Astrocyte of the hippocampus (primary cell): ENCODE data around the gene TCIRG1.

Source experiments
- DNase-seq: peaks from one replicate; pipeline ENCODE4 v3.0.0; 2011; ENCODE audit warnings: low read depth, low spot score

The TCIRG1 gene

DNA sequence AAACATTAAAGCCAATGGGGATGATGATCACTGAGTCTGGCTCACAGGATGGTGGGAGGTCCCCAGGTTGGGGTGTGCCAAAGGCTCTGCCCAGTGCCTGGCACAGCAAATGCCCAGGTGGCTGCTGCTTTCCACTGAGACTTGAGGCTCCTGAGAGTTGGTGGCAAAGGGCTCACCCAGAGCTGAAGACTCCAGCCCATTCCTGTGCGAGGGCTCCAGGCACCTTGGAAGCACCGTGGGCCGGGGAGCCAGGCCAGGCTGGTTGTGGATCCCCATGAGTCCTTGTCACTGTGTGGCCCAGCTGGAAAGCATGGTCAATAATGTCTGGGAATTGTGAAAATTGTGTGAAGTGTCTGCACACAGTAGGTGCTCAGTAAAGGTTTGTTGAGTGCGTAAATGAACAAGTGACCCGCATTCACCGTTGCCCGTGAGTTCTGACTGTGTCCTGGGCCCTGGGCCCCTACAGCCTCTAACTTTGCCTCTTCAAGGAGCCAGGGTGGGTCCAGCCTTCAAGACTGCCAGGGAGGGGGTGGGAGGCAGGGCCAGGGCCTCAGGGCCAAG lies 32.1 kb upstream of the TCIRG1 start:
- no peak for DNase-seq

DNA sequence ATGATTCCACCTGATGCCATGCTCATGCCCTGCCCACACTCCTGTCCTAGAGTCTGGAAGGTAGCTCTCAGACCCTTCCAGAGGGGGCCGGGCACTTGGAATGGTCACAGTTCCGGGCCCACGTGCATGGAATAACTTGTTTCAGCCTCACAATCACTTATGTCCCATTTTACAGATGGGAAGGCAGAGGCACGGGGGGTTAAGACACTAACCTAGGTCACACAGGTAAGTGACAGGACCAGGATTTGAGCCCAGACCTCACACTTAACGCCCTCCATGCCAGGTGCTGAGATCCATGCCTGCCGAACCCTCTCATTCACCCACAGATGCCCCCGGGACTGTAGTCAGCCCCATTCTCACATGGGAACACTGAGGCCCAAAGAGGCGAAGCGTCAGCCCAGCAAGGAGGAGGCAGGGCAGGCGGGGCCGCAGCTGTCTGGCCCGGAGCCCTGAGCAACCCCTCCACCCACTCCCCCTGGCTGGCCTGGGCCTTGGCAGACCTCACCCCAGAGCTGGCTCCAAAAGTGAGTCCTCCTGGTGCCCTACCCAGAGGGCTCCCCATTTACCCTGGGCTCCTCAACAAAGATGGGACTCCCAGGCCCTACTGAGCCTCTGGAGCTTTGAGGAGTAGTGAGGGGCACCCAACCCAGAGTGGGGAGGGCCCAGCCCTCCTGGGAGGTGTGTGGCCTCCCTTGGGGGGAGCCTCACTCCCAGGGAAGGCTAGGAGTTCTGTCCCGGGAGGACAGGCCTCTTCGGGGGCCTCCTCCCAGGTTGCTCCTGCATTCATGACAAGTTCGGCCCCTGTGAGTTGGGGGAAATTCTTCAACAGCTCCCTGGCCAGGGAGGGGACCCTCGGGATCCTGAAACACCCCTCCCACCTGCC lies 31.1 kb upstream of the TCIRG1 start:
- DNase-seq, result no peak

DNA sequence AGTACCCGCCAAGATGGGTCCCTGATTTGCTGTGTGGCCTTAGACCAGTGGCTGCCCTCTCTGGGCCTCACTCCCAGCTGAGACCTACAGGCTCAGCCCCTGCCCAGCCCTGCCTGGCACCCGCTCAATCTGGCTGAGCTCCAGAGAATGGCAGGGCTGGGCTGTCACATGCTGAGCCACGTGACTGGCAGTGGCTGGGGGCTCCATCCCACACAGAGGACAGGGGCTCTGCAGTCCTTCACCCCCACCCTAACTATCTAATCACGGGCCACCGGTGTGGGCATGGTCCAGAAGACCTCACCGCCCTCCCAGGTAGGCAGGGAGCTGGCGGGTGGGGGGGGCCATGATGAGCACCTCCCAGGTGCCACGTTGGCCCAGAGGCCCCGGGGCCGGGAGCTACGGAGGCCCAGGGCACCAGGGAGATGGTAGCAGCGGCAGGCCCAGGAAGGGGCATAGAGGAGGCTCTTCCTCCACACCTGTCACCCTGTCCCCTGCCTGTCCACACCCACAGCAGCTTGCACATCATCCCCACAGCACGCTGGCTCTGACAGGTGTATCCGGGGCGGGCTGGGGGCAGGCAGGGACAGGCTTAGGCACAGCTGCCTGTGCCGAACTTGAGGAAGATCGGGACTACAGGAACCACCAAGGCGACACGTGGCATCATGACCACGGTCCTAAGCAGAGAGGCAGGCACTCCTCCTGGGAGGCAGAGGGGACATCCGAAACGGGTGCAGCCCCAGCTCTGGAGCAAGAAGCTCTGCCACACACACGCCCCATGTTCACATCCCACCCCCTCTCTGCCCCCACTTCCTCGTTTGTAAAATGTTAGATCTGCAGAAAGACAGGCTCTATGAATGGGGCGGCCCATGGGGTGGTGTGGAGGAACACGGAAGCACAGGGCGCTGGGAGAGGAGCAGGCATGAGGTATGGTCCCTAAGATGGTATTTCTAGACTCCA lies 30.2 kb upstream of the TCIRG1 start:
- no peak for DNase-seq

- DNase-seq, result peak; percentile 64
Measured at GRCh38 chr11:68009391-68010089, 29.3 kb upstream of the TCIRG1 start.

DNA sequence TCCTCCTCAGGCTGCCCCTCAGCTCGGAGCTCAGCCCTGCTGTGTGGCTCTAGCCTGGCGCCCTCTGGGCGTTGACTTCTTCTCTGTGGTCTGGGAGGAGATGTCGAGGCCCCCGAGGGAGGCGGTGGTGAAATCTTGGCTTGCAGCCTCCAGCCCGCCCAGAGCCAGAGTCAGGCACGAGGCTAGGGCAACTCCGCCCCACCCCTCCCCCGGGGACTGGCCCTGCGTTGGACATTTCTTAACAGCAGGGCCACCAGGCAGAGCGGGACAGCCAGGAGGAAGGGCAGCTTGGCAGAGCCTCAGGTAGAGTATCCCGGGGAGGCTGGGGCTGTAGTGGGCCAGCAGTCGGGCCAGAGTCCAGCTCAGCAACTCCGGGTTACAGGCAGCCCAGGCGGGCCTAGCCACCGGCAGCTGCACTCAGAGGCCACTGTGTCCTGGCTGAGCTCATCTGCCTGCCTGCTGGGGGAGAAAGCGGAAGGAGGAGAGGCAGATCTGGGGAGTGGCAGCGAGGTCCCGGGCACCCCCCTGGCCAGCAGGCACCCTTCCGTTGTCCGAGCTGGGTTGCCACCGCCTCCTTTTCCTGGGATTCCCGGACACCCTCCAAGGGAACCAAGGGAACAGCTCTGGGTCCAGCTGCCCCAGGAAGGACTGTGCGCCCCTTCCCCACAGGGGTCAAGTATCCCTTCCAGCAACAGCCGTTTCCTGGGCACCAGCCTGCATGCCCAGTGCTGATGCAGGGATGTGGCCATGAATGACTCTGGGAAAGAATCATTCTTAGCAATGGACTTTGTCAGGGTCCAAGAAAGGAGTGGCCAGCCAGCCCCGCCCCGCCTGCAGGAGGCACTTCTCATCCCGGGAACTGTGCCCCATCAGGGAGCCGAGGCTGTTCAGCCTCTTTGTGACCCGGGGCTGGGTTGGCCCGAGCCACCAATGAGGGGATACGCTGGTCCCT lies 28.5 kb upstream of the TCIRG1 start, which contains the start of gene ALDH3B1:
Gene ALDH3B1, plus strand, starts transcription at position 238 of the 952 bp plus-strand sequence. CDS start 4,971 bp downstream, outside the sequence.
- peak; percentile 92 for DNase-seq

DNA sequence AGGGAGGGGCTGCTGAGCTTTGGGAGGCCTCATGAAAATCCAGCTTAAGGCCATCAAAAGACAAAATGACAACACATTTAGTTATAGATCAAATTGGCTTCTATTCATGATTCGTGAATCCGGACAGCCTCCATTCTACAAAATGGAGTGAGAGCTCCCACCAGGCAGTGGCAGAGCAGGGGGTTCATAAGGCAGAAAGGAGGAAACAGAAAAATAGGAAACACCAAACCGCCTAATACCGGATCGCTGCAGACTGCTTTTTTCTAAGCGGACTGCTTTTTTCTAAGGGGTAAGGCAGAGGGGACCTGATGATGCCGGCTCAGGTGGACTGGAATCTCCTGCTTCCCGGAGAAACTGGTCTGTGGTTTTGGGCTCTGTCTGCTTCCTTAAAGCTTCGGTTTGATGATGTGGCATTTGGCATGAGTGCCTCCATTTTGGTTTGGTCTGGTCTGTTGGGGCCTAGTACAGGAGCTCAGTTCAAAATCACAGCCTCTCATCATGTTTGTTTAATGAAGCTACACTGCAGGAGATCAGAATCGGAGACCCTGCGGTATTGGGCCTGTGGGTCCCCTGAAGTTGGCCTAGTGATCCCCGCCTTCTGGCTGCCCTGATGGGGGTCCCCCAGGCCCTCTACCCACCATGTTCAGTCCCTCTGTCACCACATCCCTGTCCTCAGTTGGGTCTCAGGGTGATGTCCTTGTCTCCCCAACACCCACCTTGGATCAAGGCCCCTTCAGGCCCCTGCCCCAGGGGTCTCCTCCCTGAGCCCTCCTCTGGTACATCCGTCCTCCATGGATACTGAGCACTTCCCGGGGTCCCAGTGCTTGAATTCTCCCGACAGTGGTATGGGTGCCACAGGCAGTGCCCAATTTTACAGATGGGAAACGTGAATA lies 27.5 kb upstream of the TCIRG1 start:
- no peak for DNase-seq

DNA sequence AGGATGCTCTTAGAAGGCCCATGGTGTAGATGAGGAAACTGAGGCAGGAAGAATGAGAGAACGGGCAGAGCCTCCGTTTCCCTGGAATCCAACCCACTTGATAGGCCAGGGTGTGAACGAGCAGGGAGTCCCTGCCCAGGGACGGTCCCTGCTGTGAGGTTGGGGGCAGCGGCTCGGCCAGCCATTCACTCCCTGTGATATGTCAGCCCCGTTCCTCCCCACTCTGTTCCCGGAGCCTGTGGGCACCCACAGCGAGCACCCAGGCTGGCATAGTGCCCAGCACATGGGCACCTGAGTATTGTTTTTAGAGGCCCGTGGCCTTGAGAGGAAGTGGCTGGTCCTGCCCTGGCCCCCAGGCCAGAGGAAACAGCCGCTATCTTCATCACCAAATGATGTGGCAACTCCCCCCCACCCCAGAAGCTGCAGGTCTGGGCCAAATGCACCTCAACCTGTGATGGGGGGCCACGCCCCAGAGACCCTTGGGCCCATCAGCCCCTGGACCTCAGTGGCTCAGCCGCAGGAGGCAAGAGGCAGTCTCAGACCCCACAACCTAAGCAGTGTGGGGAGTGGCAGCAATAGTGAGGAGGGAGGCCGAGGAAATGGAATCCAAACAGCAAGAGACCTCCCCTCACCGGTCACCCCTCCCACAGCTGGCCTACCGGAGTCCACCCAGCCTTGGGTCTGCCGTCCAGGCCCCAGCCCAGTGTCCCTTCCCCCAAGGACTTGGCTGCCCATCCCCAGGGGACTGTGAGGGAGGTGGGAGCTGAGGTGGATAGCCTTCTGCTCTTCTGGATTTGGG lies 26.6 kb upstream of the TCIRG1 start:
- DNase-seq, result no peak

DNA sequence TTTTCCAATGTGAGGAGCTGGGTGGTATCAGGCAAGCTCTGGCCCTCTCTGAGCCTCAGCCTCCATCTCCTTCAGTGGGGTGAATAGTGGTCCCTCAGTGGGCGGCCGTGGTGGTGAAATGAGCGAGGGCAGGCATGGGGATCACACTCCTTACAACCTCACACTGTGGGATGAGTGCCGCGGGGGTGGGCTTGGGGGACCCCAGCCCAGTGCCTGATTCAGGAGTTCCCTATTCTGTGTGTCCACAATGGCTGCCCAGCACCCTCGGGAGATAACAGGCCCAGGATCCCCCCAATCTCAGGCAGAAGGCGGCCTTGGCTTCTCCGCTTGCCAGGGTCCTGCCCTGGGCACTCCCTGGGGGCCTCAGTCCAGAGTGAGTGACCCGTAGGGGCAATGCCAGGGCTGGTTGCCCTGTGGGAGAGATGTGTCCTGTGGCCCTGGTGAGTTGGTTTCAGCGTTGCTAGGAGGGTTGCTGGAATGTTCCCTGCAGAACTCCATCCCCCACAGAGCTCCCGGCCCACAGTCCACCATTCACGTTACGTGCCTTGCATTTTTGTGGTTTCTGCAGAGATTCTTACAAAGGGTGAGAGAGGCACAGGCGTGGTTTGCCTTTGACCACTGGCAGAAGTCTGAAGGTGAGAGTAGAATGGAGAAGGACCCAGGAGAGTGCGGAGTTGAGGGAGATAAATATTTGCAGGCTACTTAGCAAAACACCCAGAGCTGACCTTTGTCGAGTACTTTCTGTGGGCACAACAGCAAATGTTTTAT lies 25.8 kb upstream of the TCIRG1 start:
- DNase-seq, result peak; percentile 99

DNA sequence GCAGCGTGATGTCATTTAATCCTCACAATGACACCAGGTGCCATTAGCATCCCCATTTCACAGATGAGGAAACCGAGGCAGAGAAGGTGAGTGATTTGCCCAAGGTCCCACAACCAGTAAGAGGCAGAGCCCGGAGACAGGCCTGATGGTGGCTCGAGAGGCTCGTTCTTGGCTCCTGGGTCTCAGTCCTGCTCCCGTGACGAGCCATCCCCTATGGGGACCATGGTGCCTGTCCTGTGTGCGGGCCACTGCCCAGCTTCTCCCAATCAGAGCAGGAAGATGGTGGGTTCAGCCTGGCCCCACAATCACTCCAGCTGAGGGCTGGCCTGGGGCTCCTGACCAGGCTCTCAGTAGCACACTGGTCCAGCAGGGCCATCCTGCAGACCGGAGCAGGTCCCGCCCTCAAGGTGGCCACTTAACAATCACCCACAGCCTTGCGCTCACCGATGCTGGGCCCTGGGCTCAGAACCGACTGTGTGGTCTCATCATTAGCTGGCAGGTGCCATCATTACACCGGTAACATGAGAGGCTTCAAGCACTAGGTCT lies 25.1 kb upstream of the TCIRG1 start:
- DNase-seq, result no peak

DNA sequence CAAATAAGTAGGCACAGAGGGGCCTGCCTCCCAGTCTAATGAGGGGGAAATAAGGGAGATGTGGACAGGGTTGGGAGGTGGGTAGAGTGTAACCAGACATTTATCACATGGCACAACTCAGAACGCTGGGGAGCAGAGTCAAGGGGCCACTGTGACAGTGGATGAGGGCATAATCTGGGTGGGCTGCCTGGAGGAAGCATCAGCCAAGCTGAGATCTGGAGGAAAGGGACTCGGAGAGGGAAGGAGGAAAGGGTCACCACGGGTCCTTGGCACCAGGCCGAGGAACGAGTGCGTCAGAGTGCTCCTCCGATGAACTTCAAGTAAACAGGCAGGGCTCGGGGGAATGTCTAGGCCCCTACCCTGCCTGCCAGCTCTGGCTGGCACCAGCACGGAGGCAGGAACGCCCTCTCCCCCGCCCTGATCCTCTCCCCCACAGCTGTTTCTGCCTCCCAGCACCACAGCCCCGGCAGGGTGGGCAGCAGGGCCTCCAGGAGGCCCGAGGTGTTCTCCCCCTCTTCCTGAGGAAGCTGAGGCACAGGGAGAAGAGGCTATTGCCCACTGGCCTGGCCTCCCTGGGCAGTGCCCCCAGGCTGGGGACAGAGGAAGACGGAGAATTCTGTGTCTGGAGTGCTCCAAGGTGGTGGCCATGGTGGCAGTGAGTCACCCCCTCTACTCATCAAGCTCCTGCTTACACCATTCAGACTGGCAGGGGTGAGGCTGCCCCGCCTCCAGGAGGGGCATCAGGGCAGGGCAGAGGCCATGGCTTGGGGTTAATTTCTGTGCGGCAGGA lies 24.5 kb upstream of the TCIRG1 start:
- DNase-seq, result peak; percentile 89

- no peak for DNase-seq
Measured at GRCh38 chr11:68014947-68015447, 23.8 kb upstream of the TCIRG1 start.

DNA sequence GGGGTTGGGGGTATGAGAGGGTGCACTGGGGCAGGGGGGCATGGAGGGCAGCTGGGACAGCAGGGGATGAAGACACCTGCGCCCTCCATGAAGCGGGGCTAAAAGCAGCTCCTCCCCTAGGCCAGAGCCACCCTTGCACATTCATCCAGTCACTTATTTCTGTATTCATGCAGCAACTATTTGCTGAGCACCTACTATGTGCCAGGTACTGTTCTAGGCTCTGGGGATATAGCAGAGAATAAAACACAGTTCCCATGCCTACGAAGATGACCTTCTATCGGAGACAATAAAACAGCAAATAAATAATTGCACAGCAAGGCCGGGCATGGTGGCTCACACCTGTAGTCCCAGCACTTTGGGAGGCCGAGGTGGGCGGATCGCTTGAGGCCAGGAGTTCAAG lies 23.4 kb upstream of the TCIRG1 start:
- no peak for DNase-seq

DNA sequence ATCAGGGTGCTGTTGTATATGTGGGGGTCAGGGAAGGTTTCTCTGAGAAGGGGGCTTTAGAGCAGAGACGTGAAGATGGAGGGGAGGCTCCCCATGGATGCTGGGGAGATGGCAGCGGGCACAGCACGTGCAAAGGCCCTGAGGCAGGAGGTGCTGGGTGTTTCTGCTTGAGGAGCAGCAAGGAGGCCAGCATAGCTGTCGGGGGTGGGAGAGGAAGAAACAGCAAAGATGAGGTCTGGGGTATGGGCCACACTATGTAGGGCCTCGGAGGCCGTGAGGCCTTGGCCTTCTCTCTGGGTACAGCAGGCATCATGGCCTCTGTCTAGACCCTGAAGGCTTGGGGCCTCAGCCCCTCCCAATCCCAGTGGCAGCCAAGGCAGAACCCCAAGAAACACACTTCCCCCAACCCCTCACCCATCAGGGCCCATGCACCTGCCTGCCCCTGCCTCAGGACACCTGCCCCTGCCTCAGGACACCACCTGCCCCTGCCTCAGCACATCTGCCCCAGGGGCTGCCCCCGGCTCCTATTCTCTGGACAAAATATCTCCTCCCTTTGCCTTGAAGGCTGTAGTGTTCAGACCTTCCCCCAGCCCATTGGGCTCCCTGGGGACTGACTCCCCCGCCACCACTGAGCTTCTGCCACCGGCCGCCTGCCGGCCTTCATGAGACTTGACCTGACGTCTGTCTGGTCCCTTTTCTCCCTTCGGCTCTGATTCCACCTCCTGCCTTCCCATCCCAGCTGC lies 22.5 kb upstream of the TCIRG1 start:
- DNase-seq, result no peak

DNA sequence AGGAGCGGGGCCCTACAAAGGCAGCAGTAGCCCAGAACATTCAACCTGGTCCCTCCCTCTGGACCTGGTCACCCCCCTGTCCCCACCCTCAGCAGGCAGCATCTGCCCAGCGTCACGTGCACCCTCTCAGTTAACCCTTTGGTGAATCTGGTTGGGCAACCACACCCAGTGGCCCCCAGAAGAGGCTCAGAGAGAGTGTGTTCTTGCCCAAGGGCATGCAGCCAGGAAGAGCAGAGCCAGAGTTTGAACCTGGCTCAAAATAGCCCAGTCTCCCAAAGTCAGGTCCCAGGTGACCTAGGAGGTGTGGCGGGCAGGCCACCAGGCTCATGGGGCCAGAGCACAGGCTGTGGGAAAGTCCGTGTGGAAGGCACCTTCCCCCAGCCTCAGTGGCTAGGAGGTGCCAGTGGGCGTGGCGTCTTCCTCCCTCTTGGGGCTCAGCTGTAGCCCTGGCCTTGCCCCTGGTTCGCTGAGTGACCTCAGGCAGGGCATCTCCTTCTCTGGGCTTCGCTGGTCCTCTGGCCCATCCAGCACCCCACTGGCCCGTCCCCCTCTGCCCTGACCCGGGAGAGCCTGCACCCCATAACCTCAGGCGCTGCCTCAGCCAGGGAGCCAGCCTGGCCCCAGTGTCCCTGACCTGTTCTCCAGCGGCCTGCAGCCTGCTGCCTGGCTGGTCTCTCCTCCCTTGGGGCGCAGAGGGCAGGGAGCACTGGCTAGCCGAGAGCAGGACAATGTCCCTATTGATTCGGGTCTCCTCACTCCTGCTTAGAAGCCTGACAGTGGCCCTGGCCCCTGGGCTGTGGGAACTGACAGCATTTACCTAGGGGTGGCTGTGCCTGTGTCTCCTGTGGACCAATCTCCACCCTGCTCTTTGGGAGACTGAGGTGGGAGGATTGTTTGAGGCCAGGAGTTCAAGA lies 21.7 kb upstream of the TCIRG1 start:
- DNase-seq, result no peak
